HepG2 (cell line): ENCODE data around the gene COL8A2. TPM values are rescaled to one million over a fixed set of nuclear protein-coding genes. Genes with fewer than 3 reads are reported as not detected.

Source experiments
- ATF1 ChIP-seq: IDR thresholded peaks from 2 replicates; pipeline ENCODE4 v1.6.1; 2016; ENCODE audit warnings: mild to moderate bottlenecking, control low read depth
- GTF3A ChIP-seq: sonication (generic); formaldehyde crosslinking; conservative IDR thresholded peaks from 2 replicates; pipeline ENCODE4 v1.4.0; 2020; ENCODE audit warnings: mild to moderate bottlenecking, missing genetic modification reagents
- HOXA5 ChIP-seq: sonication (generic); formaldehyde crosslinking; IDR thresholded peaks from 2 replicates; pipeline ENCODE4 v1.4.0; 2020; ENCODE audit warnings: missing genetic modification reagents
- KAT2B ChIP-seq: fragments of 150-350 bp; IDR thresholded peaks from 2 replicates; pipeline ENCODE4 v1.6.1; 2014; ENCODE audit warnings: low read depth, low read length, borderline replicate concordance
- NPAS2 ChIP-seq: sonication (generic); formaldehyde crosslinking; IDR thresholded peaks from 2 replicates; pipeline ENCODE4 v1.8.0; 2022; ENCODE audit warnings: mild to moderate bottlenecking, missing genetic modification reagents, borderline replicate concordance
- PHF5A ChIP-seq: IDR thresholded peaks from one replicate; pipeline ENCODE4 v1.6.1; 2018; ENCODE audit warnings: low read depth, missing genetic modification reagents; ENCODE audit not compliant: unreplicated experiment
- SETDB1 ChIP-seq: sonication (generic); formaldehyde crosslinking; IDR thresholded peaks from 2 replicates; pipeline ENCODE4 v1.5.1; 2020; ENCODE audit warnings: missing genetic modification reagents, mild to moderate bottlenecking, borderline replicate concordance
- SIX1 ChIP-seq: sonication (generic); formaldehyde crosslinking; IDR thresholded peaks from 2 replicates; pipeline ENCODE4 v1.4.0; 2020; ENCODE audit warnings: missing genetic modification reagents, borderline replicate concordance
- TOE1 ChIP-seq: sonication (generic); formaldehyde crosslinking; IDR thresholded peaks from 2 replicates; pipeline ENCODE4 v1.4.0; 2020; ENCODE audit warnings: mild to moderate bottlenecking, missing genetic modification reagents
- ZNF136 ChIP-seq: sonication (generic); formaldehyde crosslinking; IDR thresholded peaks from 2 replicates; pipeline ENCODE4 v1.8.1; 2022; ENCODE audit warnings: low read depth, mild to moderate bottlenecking, moderate library complexity, missing genetic modification reagents
- ZNF234 ChIP-seq: sonication (generic); formaldehyde crosslinking; conservative IDR thresholded peaks from 2 replicates; pipeline ENCODE4 v1.5.1; 2020; ENCODE audit warnings: mild to moderate bottlenecking, missing genetic modification reagents
- ZNF256 ChIP-seq: sonication (generic); formaldehyde crosslinking; conservative IDR thresholded peaks from 2 replicates; pipeline ENCODE4 v1.4.0; 2020; ENCODE audit warnings: missing genetic modification reagents
- ZNF550 ChIP-seq: sonication (generic); formaldehyde crosslinking; IDR thresholded peaks from 2 replicates; pipeline ENCODE4 v1.4.0; 2020; ENCODE audit warnings: mild to moderate bottlenecking, missing genetic modification reagents, borderline replicate concordance
- ZNF619 ChIP-seq: sonication (generic); formaldehyde crosslinking; IDR thresholded peaks from 2 replicates; pipeline ENCODE4 v1.4.0; 2020; ENCODE audit warnings: mild to moderate bottlenecking, missing genetic modification reagents
- ZSCAN25 ChIP-seq: sonication (generic); formaldehyde crosslinking; IDR thresholded peaks from 2 replicates; pipeline ENCODE4 v1.8.0; 2022; ENCODE audit warnings: mild to moderate bottlenecking, missing genetic modification reagents
- polyA plus RNA-seq, 8 experiments: library from polyadenylated mRNA; depleted of rRNA in 3 of 8; stranded (reverse) in 7 of 8; unstranded in 1 of 8; fragments of >200 nt; fragmentation: Illumina TruSeq in 4 of 8; extraction: Trizol in 4 of 8; gene quantifications; 2 replicates each; pipeline versions ENCODE4 v1.2.1 to v1.2.3, GENCODE V29; 2011 to 2016; ENCODE audit warnings: low read depth in 4 of 8, missing spikeins in 1 of 8, mixed read lengths in 1 of 8; ENCODE audit not compliant: insufficient read depth in 1 of 8
- total RNA-seq, 5 experiments: library from RNA; depleted of rRNA; stranded (reverse); fragments of >200 nt; fragmentation: Illumina TruSeq; extraction: Trizol; gene quantifications; 2 replicates each; pipeline ENCODE4 v1.2.3, GENCODE V29; 2016; ENCODE audit warnings: low read depth in 1 of 5
- TF ChIP-seq, protein P1 (sequence below): IDR thresholded peaks from 2 replicates; pipeline ENCODE4 v1.6.1; 2016
- TF ChIP-seq, protein P2 (sequence below): sonication (generic); formaldehyde crosslinking; IDR thresholded peaks from 2 replicates; pipeline ENCODE4 v1.8.1; 2023; ENCODE audit warnings: mild to moderate bottlenecking, missing genetic modification reagents, borderline replicate concordance
- TF ChIP-seq, protein P3 (sequence below): sonication (generic); formaldehyde crosslinking; IDR thresholded peaks from 2 replicates; pipeline ENCODE4 v1.5.1; 2020; ENCODE audit warnings: mild to moderate bottlenecking, missing genetic modification reagents, borderline replicate concordance
- TF ChIP-seq, protein P4 (sequence below): sonication (generic); formaldehyde crosslinking; IDR thresholded peaks from 2 replicates; pipeline ENCODE4 v1.4.0; 2020; ENCODE audit warnings: low read depth, mild to moderate bottlenecking, missing genetic modification reagents
- TF ChIP-seq, protein P5 (sequence below): sonication (generic); formaldehyde crosslinking; IDR thresholded peaks from 2 replicates; pipeline ENCODE4 v1.5.0; 2020; ENCODE audit warnings: mild to moderate bottlenecking, missing genetic modification reagents, moderate library complexity

Gene COL8A2
- total and polyA plus RNA-seq, 2 of the 13 experiments (the other 11 are each of a cell fraction or from before 2014, with no cell fraction given): 0.13 to 0.24 TPM

DNA sequence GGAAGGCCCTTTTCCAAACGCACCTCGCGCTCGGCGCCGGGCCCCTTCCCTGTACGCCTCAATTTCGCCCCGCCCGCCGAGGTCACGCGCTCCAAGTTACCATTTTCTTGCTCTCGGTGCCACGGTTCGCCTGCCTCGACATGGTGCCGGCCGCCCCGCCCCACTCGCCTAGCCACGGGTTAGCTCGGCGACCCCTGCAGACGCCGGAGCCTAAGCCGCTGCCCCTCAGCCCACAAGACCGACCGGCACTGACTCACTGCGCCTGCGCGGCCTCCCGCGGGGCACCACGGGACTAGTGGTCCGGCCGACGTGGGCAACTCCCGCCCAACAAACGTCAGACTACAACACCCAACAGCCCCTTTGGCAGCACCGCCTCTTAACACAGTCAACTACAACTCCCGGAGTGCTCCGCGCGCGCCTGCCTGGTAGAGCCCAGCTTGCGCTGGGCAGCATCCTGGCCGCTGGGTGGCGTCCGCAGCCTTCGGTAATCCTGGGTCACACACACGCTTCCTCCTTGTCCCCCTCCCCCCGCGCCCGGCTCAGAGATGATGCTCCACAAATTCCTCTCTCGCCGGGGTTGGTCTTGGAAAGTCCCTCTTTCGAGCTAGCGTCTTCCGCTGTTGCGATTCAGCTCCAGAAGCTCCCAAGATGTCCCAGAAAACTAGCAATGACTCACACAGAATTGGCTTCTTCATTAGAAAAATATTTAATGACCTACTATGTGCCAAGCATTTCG is 24.4 kb upstream of the COL8A2 start, which contains the start of gene TRAPPC3 (continued):
- TF ChIP-seq PHF5A (CRISPR knock-in tag): no peak
- no peak for TF ChIP-seq ZNF550
- TF ChIP-seq, protein P1, sequence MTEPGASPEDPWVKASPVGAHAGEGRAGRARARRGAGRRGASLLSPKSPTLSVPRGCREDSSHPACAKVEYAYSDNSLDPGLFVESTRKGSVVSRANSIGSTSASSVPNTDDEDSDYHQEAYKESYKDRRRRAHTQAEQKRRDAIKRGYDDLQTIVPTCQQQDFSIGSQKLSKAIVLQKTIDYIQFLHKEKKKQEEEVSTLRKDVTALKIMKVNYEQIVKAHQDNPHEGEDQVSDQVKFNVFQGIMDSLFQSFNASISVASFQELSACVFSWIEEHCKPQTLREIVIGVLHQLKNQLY: 0 out of 2 replicates have a peak, but pooled peaks have one; percentile 19
- no peak for TF ChIP-seq NPAS2 (CRISPR knock-in tag)
- TF ChIP-seq SETDB1: no peak
- no peak for TF ChIP-seq ATF1 (CRISPR knock-in tag)
- no peak for TF ChIP-seq TOE1
- TF ChIP-seq ZNF619 (CRISPR knock-in tag): no peak; the same call in 1 of the 2 replicates
- TF ChIP-seq, protein P2, sequence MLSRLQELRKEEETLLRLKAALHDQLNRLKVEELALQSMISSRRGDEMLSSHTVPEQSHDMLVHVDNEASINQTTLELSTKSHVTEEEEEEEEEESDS (CRISPR knock-in tag): no peak
- 0 out of 2 replicates have a peak, but pooled peaks have one; percentile 46 for TF ChIP-seq ZNF136 (CRISPR knock-in tag)
- TF ChIP-seq, protein P3, sequence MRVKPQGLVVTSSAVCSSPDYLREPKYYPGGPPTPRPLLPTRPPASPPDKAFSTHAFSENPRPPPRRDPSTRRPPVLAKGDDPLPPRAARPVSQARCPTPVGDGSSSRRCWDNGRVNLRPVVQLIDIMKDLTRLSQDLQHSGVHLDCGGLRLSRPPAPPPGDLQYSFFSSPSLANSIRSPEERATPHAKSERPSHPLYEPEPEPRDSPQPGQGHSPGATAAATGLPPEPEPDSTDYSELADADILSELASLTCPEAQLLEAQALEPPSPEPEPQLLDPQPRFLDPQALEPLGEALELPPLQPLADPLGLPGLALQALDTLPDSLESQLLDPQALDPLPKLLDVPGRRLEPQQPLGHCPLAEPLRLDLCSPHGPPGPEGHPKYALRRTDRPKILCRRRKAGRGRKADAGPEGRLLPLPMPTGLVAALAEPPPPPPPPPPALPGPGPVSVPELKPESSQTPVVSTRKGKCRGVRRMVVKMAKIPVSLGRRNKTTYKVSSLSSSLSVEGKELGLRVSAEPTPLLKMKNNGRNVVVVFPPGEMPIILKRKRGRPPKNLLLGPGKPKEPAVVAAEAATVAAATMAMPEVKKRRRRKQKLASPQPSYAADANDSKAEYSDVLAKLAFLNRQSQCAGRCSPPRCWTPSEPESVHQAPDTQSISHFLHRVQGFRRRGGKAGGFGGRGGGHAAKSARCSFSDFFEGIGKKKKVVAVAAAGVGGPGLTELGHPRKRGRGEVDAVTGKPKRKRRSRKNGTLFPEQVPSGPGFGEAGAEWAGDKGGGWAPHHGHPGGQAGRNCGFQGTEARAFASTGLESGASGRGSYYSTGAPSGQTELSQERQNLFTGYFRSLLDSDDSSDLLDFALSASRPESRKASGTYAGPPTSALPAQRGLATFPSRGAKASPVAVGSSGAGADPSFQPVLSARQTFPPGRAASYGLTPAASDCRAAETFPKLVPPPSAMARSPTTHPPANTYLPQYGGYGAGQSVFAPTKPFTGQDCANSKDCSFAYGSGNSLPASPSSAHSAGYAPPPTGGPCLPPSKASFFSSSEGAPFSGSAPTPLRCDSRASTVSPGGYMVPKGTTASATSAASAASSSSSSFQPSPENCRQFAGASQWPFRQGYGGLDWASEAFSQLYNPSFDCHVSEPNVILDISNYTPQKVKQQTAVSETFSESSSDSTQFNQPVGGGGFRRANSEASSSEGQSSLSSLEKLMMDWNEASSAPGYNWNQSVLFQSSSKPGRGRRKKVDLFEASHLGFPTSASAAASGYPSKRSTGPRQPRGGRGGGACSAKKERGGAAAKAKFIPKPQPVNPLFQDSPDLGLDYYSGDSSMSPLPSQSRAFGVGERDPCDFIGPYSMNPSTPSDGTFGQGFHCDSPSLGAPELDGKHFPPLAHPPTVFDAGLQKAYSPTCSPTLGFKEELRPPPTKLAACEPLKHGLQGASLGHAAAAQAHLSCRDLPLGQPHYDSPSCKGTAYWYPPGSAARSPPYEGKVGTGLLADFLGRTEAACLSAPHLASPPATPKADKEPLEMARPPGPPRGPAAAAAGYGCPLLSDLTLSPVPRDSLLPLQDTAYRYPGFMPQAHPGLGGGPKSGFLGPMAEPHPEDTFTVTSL (CRISPR knock-in tag): 0 out of 2 replicates have a peak, but pooled peaks have one; percentile 23
- TF ChIP-seq, protein P4, sequence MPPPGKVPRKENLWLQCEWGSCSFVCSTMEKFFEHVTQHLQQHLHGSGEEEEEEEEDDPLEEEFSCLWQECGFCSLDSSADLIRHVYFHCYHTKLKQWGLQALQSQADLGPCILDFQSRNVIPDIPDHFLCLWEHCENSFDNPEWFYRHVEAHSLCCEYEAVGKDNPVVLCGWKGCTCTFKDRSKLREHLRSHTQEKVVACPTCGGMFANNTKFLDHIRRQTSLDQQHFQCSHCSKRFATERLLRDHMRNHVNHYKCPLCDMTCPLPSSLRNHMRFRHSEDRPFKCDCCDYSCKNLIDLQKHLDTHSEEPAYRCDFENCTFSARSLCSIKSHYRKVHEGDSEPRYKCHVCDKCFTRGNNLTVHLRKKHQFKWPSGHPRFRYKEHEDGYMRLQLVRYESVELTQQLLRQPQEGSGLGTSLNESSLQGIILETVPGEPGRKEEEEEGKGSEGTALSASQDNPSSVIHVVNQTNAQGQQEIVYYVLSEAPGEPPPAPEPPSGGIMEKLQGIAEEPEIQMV (CRISPR knock-in tag): peak; percentile 67
- no peak for TF ChIP-seq GTF3A (CRISPR knock-in tag)
- TF ChIP-seq, protein P5, sequence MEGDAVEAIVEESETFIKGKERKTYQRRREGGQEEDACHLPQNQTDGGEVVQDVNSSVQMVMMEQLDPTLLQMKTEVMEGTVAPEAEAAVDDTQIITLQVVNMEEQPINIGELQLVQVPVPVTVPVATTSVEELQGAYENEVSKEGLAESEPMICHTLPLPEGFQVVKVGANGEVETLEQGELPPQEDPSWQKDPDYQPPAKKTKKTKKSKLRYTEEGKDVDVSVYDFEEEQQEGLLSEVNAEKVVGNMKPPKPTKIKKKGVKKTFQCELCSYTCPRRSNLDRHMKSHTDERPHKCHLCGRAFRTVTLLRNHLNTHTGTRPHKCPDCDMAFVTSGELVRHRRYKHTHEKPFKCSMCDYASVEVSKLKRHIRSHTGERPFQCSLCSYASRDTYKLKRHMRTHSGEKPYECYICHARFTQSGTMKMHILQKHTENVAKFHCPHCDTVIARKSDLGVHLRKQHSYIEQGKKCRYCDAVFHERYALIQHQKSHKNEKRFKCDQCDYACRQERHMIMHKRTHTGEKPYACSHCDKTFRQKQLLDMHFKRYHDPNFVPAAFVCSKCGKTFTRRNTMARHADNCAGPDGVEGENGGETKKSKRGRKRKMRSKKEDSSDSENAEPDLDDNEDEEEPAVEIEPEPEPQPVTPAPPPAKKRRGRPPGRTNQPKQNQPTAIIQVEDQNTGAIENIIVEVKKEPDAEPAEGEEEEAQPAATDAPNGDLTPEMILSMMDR (CRISPR knock-in tag): peak; percentile 98
- TF ChIP-seq SIX1 (CRISPR knock-in tag): no peak
- TF ChIP-seq KAT2B: no peak
- no peak for TF ChIP-seq ZNF234 (CRISPR knock-in tag)
- TF ChIP-seq ZSCAN25: peak; percentile 59; the same call in 1 of the 2 replicates
- TF ChIP-seq HOXA5 (CRISPR knock-in tag): peak; percentile 20; the same call in 1 of the 2 replicates
- no peak for TF ChIP-seq ZNF256
